ENCODE measurements around the gene SART3. TPM values are rescaled to one million over a fixed set of nuclear protein-coding genes. Genes with fewer than 3 reads are reported as not detected.
"Not testable (repeated sequence)": the region's sequence is repeated elsewhere in the genome, so short reads cannot be mapped to it uniquely, and the experiment has no call there.

Gene SART3
- total RNA-seq, 1 experiment from 2014 or later, result 108 TPM

DNA sequence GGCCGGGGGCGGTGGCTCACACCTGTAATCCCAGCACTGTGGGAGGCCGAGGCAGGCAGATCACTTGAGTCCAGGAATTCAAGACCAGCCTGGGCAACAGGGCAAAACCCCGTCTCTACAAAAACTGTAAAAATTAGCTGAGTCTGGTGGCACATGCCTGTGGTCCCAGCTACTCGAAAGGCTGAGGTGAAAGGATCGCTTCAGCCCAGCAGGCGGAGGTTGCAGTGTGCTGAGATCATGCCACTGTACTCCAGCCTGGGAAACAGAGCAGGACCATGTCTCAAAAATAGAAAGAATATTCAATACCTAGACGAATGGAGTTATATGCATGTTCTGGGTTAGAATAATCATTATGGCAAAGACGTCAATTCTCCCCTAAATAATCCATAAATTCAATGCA lies 5.6 kb downstream of the SART3 start:
- H3K4me2 ChIP-seq (ENCODE audit: low read depth, low read length, poor library complexity, severe bottlenecking), result not testable (repeated sequence)

DNA sequence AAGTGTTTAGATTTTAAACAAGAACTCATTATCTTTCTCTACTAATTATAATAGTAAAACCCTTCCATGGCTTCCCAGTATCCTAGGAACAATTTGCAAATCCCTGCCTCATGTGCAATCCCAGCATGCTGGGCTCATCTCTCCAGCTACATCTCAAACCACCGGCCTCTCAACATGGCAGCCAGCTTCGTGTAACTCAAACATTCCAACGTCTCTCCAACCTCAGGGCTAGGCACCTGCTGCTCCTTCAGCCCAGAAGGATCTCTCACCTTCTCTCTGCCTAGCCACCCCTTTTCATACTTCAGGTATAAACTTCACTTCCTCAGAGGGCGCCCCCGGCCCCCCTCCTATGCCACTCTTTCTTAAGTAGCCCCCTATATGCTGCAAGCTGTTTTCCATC lies 7.2 kb downstream of the SART3 start:
- H4K20me1 ChIP-seq (ENCODE audit: insufficient read depth, low read depth, low read length), result peaks cover 4% of the 10 kb centered on the region; the same call in 1 of the 2 replicates
- H3K4me2 ChIP-seq (ENCODE audit: low read depth, low read length, poor library complexity, severe bottlenecking), result no peak overlapping the region

More for the DNA sequence above, 5.6 kb downstream of the SART3 start:
- not testable (repeated sequence) for H2AFZ ChIP-seq (ENCODE audit: low read length); H3K36me3 ChIP-seq (ENCODE audit: insufficient read depth, low read length); DNase-seq; H3K4me3 ChIP-seq (ENCODE audit: low read length); H3K9me2 ChIP-seq (replicated peaks; ENCODE audit: insufficient read depth, low read length); H3K27ac ChIP-seq (ENCODE audit: low read length); H4K20me1 ChIP-seq (ENCODE audit: insufficient read depth, low read depth, low read length); H3K27me3 ChIP-seq (ENCODE audit: low read length); H3K9me3 ChIP-seq (ENCODE audit: low read length); H3K9ac ChIP-seq (ENCODE audit: low read length)
- peaks cover 98% of the 10 kb centered on the region for H3K79me2 ChIP-seq (ENCODE audit: low read length)
- peaks cover 41% of the 10 kb centered on the region for H3K4me1 ChIP-seq (ENCODE audit: low read length)

DNA sequence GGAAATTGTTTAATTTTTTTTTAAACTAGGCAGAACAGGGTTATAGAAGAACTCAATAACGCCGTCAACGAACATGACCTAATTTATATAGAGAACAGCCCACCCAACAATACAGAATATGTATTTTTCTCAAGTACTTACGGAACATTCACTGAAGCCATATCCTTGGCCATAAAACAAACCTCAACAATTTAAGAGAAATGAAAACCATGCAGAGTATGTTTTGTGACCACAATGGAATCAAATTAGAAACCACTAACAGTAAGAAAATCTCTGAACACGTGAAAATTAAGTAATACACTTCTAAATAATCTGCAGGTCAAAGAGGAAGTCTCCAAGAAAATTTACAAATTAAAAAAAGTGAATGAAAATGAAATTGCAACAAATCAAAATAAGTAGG lies 9.4 kb downstream of the SART3 start:
- Histone ChIP-seq H3K79me2 (ENCODE audit: low read length) (peaks cover 92% of the 10 kb centered on the region), H3K9me3 (ENCODE audit: low read length) (no peaks in the 10 kb centered on the region), H2AFZ (ENCODE audit: low read length) (no peak overlapping the region), H3K4me3 (ENCODE audit: low read length) (no peak overlapping the region), H3K27ac (ENCODE audit: low read length) (no peak overlapping the region), H3K36me3 (ENCODE audit: insufficient read depth, low read length) (peaks cover 21% of the 10 kb centered on the region), H3K27me3 (ENCODE audit: low read length) (no peaks in the 10 kb centered on the region), H3K9ac (ENCODE audit: low read length) (no peak overlapping the region), H3K4me1 (ENCODE audit: low read length) (peaks cover 23% of the 10 kb centered on the region), H3K4me2 (ENCODE audit: low read depth, low read length, poor library complexity, severe bottlenecking) (no peak overlapping the region), H4K20me1 (ENCODE audit: insufficient read depth, low read depth, low read length) (no peaks in the 10 kb centered on the region), H3K9me2 (replicated peaks; ENCODE audit: insufficient read depth, low read length) (no peaks in the 10 kb centered on the region)
- DNase-seq, result no peak

More for the DNA sequence above, 7.2 kb downstream of the SART3 start:
- no peak for DNase-seq
- no peaks in the 10 kb centered on the region for H3K9me2 ChIP-seq (replicated peaks; ENCODE audit: insufficient read depth, low read length)
- no peaks in the 10 kb centered on the region for H3K9me3 ChIP-seq (ENCODE audit: low read length)
- peaks cover 28% of the 10 kb centered on the region for H3K4me1 ChIP-seq (ENCODE audit: low read length)
- peaks cover 11% of the 10 kb centered on the region; the same call in 1 of the 2 replicates for H3K36me3 ChIP-seq (ENCODE audit: insufficient read depth, low read length)
- no peak overlapping the region for H3K9ac ChIP-seq (ENCODE audit: low read length)
- H3K79me2 ChIP-seq (ENCODE audit: low read length), result peaks cover 98% of the 10 kb centered on the region
- H2AFZ ChIP-seq (ENCODE audit: low read length), result no peak overlapping the region
- no peak overlapping the region for H3K27ac ChIP-seq (ENCODE audit: low read length)
- no peaks in the 10 kb centered on the region for H3K27me3 ChIP-seq (ENCODE audit: low read length)
- H3K4me3 ChIP-seq (ENCODE audit: low read length), result no peak overlapping the region

DNA sequence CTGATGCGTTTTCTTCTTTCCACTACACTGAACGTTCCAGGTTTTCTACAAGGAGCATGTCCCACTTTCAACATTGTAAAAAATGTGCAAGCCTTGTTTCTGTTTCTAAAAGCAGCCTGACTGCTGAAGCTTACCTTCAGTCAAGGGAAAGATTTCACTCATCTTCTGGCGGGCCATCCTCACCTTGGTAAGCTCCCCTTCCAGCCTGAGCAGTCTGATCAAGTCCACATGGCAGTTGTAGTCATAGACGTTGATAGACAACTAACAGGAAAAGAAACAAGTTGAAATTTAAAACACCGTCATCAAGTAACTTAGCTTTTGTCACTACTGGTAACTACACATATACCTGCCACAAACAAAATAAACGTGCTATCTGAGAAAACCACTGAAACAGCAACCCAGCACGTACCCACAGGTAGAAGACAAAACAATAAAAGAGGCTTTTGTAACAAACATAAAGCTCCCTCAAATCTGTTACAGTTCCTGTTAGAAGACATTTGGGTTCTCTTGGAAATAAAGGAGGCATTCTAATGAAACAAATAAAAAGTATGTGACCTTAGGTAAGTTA lies 11.9 kb downstream of the SART3 start:
- Histone ChIP-seq H3K9ac (ENCODE audit: low read length) (no peak overlapping the region), H3K9me2 (replicated peaks; ENCODE audit: insufficient read depth, low read length) (no peaks in the 10 kb centered on the region), H3K36me3 (ENCODE audit: insufficient read depth, low read length) (peaks cover 26% of the 10 kb centered on the region), H3K4me2 (ENCODE audit: low read depth, low read length, poor library complexity, severe bottlenecking) (no peak overlapping the region), H3K9me3 (ENCODE audit: low read length) (no peaks in the 10 kb centered on the region), H4K20me1 (ENCODE audit: insufficient read depth, low read depth, low read length) (no peaks in the 10 kb centered on the region), H3K79me2 (ENCODE audit: low read length) (peaks cover 80% of the 10 kb centered on the region), H3K27ac (ENCODE audit: low read length) (no peak overlapping the region), H2AFZ (ENCODE audit: low read length) (no peak overlapping the region), H3K4me1 (ENCODE audit: low read length) (peaks cover 13% of the 10 kb centered on the region), H3K4me3 (ENCODE audit: low read length) (no peak overlapping the region), H3K27me3 (ENCODE audit: low read length) (no peaks in the 10 kb centered on the region)
- no peak for DNase-seq

DNA sequence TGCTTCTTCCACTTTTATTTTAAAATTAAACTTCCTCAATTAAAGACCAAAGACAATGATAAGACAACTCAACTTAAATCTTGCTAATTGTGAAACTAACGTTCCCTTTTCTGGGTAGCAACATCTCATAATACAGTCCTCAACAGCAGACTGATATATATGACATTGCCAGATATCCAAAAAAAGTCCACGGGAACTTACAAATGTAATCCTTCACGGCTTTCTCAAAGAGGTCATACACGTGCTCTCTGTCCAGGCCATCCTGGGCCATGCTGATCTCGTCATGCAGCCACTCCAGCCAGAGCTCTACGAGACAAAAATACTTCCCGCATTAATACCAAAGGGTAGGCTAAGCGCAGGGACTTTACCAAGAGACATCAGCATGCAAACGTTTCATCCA lies 13.3 kb downstream of the SART3 start:
- Histone ChIP-seq H3K79me2 (ENCODE audit: low read length) (peaks cover 80% of the 10 kb centered on the region), H3K9me2 (replicated peaks; ENCODE audit: insufficient read depth, low read length) (no peaks in the 10 kb centered on the region), H2AFZ (ENCODE audit: low read length) (no peak overlapping the region), H3K9ac (ENCODE audit: low read length) (no peak overlapping the region), H4K20me1 (ENCODE audit: insufficient read depth, low read depth, low read length) (no peaks in the 10 kb centered on the region), H3K4me3 (ENCODE audit: low read length) (no peak overlapping the region), H3K27ac (ENCODE audit: low read length) (no peak overlapping the region), H3K4me1 (ENCODE audit: low read length) (peaks cover 12% of the 10 kb centered on the region), H3K4me2 (ENCODE audit: low read depth, low read length, poor library complexity, severe bottlenecking) (no peak overlapping the region), H3K36me3 (ENCODE audit: insufficient read depth, low read length) (peaks cover 36% of the 10 kb centered on the region), H3K27me3 (ENCODE audit: low read length) (no peaks in the 10 kb centered on the region), H3K9me3 (ENCODE audit: low read length) (no peaks in the 10 kb centered on the region)
- no peak for DNase-seq

DNA sequence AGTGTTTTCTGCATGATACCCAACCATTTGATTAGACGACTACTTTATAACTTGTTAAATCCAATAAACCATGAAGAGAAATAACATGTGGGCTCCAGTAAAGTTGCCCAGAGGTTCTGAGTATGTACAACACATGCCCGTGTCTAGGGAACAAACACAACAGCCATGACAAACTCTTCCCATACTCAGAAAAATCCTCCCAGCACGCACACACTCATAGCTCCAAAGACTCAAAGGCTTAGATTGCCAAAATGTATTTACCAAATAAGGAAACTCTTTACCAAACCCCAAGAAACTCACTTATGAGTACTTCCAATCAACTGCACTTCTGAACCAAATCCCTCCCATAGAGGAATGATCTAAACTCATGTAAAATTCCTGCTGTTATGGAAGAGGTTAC lies 17.3 kb downstream of the SART3 start:
- H3K9me2 ChIP-seq (replicated peaks; ENCODE audit: insufficient read depth, low read length), result no peaks in the 10 kb centered on the region
- H3K27me3 ChIP-seq (ENCODE audit: low read length), result no peaks in the 10 kb centered on the region
- H3K27ac ChIP-seq (ENCODE audit: low read length), result no peak overlapping the region
- H3K4me3 ChIP-seq (ENCODE audit: low read length), result no peak overlapping the region
- peaks cover 41% of the 10 kb centered on the region for H3K36me3 ChIP-seq (ENCODE audit: insufficient read depth, low read length)
- H3K4me1 ChIP-seq (ENCODE audit: low read length), result peaks cover 19% of the 10 kb centered on the region
- H2AFZ ChIP-seq (ENCODE audit: low read length), result no peak overlapping the region
- DNase-seq, result no peak
- H3K9ac ChIP-seq (ENCODE audit: low read length), result no peak overlapping the region
- H3K4me2 ChIP-seq (ENCODE audit: low read depth, low read length, poor library complexity, severe bottlenecking), result no peak overlapping the region
- H4K20me1 ChIP-seq (ENCODE audit: insufficient read depth, low read depth, low read length), result no peaks in the 10 kb centered on the region
- no peaks in the 10 kb centered on the region for H3K9me3 ChIP-seq (ENCODE audit: low read length)
- peaks cover 78% of the 10 kb centered on the region for H3K79me2 ChIP-seq (ENCODE audit: low read length)

DNA sequence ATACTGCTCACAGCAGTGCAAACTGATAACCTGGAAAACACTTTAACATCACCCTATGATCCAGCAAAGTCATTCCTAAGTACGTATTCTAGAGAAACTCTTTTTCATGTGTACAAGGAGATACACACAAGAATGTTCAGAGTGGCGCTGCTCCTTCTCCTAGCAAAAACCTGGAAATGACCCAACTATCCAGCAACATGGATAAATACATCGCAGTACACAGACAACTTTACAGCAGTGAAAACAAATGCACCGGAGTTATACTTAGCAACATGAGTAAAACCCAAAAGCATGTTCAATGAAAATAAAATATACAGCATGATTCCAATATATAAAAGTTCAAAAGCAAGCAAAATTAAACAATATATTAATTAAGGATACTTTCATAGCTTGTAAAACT lies 18.7 kb downstream of the SART3 start:
- H3K27me3 ChIP-seq (ENCODE audit: low read length), result no peaks in the 10 kb centered on the region
- H3K4me2 ChIP-seq (ENCODE audit: low read depth, low read length, poor library complexity, severe bottlenecking), result no peak overlapping the region
- H3K27ac ChIP-seq (ENCODE audit: low read length), result no peak overlapping the region
- H3K9ac ChIP-seq (ENCODE audit: low read length), result no peak overlapping the region
- no peak overlapping the region for H3K4me3 ChIP-seq (ENCODE audit: low read length)
- peaks cover 19% of the 10 kb centered on the region for H3K4me1 ChIP-seq (ENCODE audit: low read length)
- H3K9me2 ChIP-seq (replicated peaks; ENCODE audit: insufficient read depth, low read length), result no peaks in the 10 kb centered on the region
- H3K79me2 ChIP-seq (ENCODE audit: low read length), result peaks cover 79% of the 10 kb centered on the region
- no peaks in the 10 kb centered on the region for H3K9me3 ChIP-seq (ENCODE audit: low read length)
- peaks cover 44% of the 10 kb centered on the region; the same call in 1 of the 2 replicates for H3K36me3 ChIP-seq (ENCODE audit: insufficient read depth, low read length)
- no peak for DNase-seq
- no peaks in the 10 kb centered on the region for H4K20me1 ChIP-seq (ENCODE audit: insufficient read depth, low read depth, low read length)
- H2AFZ ChIP-seq (ENCODE audit: low read length), result no peak overlapping the region

DNA sequence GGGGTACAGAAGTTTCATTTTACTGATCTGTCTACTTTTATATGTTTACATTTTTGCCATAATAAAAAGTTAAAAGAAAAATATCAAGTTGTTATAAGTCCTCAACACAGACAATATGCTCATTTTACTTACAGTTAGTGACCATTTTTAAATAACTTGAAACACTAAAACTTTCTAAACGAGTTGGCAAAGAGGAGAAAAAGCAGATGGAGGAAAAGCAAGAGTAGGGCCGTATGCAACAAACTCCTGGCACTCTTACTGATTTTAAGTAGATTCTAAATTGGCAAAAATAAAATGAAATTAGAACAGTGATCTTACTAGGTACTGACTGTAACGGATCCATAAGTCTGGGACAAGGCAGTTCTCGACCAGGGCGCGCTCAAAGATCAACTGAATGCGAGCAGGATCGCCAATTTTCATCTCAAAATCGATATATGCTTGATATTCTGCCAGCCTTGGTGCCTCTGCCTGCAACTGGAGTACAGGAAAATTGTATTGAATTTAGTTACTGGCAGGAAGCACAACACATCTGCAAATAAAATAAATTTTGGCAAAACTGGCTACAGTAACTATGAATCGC lies 22.3 kb downstream of the SART3 start:
- Histone ChIP-seq H3K27me3 (ENCODE audit: low read length) (no peaks in the 10 kb centered on the region), H3K36me3 (ENCODE audit: insufficient read depth, low read length) (peaks cover 57% of the 10 kb centered on the region), H3K4me1 (ENCODE audit: low read length) (peaks cover 24% of the 10 kb centered on the region), H2AFZ (ENCODE audit: low read length) (no peak overlapping the region), H3K9me3 (ENCODE audit: low read length) (no peaks in the 10 kb centered on the region), H3K79me2 (ENCODE audit: low read length) (peaks cover 77% of the 10 kb centered on the region), H3K9ac (ENCODE audit: low read length) (no peak overlapping the region), H3K4me2 (ENCODE audit: low read depth, low read length, poor library complexity, severe bottlenecking) (no peak overlapping the region), H3K9me2 (replicated peaks; ENCODE audit: insufficient read depth, low read length) (no peaks in the 10 kb centered on the region), H3K4me3 (ENCODE audit: low read length) (no peak overlapping the region), H3K27ac (ENCODE audit: low read length) (no peak overlapping the region), H4K20me1 (ENCODE audit: insufficient read depth, low read depth, low read length) (no peaks in the 10 kb centered on the region)
- DNase-seq, result no peak

Measured in Karpas-422 (cell line).